Renal cortical epithelial cell (primary cell): ENCODE measurements around the gene SLC39A5. TPM values are rescaled to one million over a fixed set of nuclear protein-coding genes. Genes with fewer than 3 reads are reported as not detected.
"Not testable (repeated sequence)": the region's sequence is repeated elsewhere in the genome, so short reads cannot be mapped to it uniquely, and the experiment has no call there.

Source experiments
- DNase-seq: peaks from one replicate; pipeline ENCODE4 v3.0.0-alpha.2; 2011; ENCODE audit warnings: low read depth
- total RNA-seq: library from RNA; depleted of rRNA; stranded (reverse); fragments of >200 nt; gene quantifications from 2 replicates; pipeline ENCODE4 v1.2.3, GENCODE V29; 2014

The SLC39A5 gene, protein sequence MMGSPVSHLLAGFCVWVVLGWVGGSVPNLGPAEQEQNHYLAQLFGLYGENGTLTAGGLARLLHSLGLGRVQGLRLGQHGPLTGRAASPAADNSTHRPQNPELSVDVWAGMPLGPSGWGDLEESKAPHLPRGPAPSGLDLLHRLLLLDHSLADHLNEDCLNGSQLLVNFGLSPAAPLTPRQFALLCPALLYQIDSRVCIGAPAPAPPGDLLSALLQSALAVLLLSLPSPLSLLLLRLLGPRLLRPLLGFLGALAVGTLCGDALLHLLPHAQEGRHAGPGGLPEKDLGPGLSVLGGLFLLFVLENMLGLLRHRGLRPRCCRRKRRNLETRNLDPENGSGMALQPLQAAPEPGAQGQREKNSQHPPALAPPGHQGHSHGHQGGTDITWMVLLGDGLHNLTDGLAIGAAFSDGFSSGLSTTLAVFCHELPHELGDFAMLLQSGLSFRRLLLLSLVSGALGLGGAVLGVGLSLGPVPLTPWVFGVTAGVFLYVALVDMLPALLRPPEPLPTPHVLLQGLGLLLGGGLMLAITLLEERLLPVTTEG
- 0.20 TPM in 1 of 2 replicates, not detected in the other for total RNA-seq

DNA sequence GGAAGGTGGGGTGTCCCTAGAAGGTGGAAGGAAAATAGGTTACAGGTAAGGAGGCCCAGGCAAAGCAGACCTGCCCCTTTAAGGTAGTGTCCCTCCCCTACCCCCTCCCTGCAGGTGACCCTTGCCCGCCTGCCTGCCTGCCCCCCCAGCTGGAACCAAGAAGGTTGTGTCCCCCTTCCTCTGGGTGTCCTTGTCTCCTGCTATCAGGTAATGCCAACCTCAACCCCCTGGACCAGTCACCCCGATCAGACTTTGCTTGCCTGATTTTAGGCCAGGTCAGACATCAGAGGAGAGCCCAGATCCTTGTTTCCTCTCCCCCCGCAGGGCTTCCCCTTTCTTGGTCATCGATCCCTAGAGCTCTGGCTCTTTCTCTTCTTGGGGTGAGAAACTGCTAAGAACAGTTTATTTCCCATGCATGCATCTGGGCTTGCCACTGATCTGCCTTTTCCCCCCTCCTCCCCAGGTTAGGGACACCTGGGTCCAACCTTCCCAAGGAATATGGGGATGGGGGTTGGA lies at the start of gene SLC39A5:
Gene SLC39A5, plus strand, starts transcription at position 136 of the 516 bp plus-strand sequence. CDS start 1,224 bp downstream, outside the sequence.
- DNase-seq, result no peak

DNA sequence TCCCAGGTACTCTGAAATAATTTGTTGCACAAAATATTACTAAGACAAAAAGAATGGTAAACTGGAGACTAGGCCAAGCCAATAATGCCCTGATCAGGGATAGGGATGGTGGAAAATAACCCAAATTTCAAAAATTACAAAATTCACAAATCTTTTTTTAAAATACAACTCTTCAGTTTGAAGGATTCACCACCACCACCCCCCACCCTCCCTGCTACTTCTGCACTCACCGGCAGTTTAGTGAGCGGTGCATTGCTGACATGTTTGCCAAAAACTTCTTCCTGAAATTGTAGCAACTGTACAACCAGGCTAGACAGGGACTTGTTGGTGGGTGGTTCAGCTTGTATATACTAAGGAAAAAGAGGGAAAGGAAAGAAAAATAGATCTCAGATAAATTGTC lies 42.9 kb upstream of the SLC39A5 start:
- no peak for DNase-seq

- DNase-seq, result no peak
These were observed 41.6 kb upstream of the SLC39A5 start for GRCh38 chr12:56188131-56188777.

DNA sequence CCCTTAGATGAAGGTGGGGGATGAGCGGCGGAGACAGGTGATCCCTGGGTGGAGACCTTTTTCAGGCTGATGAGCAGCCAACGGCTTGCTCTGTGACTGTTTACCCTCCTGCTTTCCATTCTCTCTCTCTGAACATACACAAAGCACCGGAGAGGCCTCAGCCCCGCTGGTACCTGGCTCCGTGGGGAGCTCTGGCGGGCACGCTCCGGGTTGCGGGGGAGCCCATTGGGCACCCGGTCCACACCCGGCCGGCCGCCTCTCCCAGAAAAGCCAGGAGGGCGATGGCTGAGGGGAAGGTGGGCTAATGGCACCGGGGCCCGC lies 41.1 kb upstream of the SLC39A5 start:
- DNase-seq, result no peak

DNA sequence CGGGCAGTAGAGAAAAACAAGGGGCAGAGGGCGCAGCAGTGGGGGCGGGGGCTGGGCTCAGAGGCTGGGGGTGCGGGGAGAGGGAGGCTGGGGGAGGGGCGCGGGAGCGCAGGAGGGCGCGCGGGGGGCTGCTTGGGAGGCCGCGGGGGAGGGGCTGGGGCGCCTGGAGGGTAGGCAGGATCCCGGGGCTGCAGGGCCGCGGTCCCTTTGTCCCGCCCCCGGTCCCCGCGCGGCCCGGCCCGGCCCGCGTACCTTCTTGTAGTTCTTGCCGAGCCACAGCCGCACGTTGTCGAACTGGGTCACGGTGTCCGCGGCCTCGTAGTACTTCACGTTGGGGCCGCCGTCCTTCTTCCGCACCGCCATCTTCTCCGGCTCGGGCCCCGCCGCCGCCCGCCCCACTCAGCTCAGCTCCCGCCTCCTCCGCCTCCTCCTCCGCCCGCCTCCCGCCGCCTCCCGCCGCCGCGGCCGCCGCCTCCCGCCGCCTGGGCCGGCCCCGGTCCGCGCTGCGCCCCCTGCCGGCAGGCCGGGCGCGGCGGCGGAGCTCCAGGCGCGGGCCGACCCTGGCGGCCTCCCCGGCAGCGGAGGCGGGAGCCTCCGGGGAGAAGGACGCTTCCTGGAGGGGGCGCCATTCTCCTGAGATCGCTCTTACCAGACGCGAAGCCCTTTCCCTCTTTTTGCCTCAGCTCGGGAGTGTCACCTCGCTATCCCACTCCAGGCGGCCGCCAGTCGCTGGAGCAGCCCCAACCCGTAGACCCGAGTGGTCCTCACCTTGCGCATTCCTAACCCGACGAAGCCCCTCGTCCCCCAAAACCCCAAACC lies 40.5 kb upstream of the SLC39A5 start, which contains the start of gene SMARCC2:
Gene SMARCC2, minus strand, starts transcription at position 385 of the 819 bp plus-strand sequence. Its CDS starts 22 bp downstream, at position 363.
- DNase-seq, result peak; percentile 71

GRCh38 chr12:56189918-56190694 lies 39.7 kb upstream of the SLC39A5 start:
- DNase-seq, result peak; percentile 72

- peak; percentile 16 for DNase-seq
These were observed 39.1 kb upstream of the SLC39A5 start for GRCh38 chr12:56190695-56191155.

DNA sequence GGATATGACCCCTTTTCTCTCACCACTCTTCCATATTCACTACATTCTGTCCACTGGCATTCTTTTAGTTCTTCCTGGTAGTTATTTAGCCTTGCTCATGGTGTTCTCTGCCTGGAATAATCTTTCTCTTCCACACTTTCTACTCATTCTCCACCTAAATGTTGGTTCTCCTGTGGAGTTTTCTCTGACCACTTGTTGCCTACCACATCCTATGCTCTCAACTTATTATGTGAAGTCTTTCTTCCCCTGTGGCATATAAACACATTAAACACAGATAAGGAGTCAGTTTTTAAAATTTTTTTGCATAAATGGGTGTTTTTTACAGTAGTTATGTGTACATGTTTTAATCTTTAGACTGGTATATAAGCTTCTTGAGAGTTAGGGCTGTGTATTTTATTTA lies 37.3 kb upstream of the SLC39A5 start:
- DNase-seq, result no peak

DNA sequence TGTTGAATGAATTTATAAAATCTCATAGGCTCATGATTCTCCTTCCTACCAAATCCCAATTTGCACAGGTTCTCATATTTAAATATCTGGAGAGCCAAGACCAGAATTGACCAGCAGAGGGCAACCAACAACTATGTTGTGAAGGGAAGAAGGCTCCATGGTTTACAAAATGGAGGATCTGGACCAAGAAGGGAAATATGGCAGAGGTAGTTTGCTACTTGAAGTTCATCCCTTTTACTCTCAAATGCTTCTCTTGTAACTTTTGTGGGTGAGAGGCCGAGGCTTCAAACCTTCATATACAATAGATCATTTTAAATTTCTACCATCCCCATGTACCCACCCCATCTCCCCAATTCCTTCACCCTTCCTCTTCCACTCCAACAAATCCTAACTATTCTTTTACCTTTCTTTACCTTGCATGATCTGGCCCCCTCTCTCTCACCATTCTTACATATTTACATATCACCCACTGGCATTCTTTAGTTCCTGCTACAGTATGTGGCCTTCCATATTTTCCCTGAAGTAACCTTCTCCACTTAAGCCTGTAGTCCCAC lies 36.7 kb upstream of the SLC39A5 start:
- peak; percentile 85 for DNase-seq

GRCh38 chr12:56196818-56197550 lies 32.9 kb upstream of the SLC39A5 start:
- DNase-seq, result not testable (repeated sequence)

- DNase-seq, result no peak
These were observed 31.8 kb upstream of the SLC39A5 start for GRCh38 chr12:56197921-56198635.

DNA sequence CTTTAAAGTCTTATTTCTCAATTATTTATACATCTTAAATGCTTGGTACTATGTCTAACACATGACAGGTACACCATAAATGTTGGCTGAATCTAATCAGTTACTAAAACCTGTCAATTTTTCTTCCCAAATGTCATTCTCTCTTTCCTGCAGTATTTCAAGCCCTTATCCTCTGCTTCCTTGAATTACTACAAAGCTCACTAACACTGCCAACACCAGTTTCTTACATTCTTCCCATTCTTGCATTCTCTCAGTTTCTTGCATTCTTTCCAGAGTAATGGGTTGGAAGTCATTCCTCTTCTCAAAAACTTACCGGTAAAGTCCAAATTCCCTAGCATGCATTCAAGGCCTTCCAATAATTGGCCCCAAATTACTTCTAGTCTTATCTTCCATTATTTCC lies 31.0 kb upstream of the SLC39A5 start:
- DNase-seq, result no peak

- DNase-seq, result no peak
These were observed 27.5 kb upstream of the SLC39A5 start for GRCh38 chr12:56202366-56202765.

DNA sequence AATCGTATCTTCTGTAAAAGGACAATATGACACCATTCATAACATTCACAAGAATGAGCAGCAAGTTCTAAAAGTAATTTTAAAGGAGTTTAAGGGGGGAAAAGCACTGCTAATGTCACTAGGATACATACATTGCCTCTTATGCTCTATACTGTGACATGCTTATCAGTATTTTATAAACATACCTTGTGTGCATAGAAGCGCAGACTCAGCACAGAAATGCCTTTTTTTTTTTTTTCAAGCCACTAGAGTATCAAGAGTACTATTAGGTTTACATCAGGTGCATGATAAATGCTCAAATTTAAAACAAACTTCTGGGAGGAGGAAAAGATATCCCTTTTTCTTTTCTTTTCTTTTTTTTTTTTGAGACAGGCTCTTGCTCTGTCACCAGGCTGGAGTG lies 27.0 kb upstream of the SLC39A5 start:
- no peak for DNase-seq

DNA sequence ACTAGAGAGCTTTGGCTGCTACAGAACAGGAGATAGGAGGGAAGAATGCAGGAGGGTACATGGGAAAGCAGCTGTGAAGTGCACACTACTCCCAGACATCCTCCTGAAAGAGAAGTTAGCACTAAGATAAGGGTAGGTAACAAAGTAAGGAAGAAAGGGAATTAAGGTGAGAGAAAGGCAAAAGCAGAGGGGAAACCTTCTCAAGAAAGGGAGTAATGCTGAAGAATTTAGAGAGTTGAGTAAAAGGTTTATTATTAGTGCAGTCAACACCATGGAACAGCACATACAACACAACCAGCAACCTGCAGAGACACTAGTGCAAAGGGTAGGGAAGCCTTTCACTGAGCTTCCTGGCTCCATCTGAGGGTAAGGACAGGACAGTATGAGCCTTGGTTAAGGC lies 25.6 kb upstream of the SLC39A5 start:
- DNase-seq, result no peak

DNA sequence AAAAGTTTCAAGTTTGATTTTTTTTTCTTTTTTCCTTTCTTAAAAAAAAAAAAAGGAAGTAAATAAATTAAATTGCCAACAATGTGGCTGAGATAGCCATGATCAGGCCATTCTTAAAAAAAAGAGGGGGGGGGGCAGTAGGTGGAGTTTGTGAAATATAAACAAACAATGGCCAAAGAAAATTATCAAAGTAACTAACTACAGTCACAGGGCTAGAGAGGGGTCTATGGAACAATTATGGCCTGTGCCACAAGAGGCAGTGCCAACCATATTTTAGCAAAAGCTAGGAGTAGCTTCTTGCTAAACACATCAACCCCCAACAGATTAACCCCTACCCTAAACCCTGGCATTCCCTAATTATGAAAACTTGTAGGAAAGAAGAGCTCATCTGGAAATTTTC lies 24.4 kb upstream of the SLC39A5 start:
- no peak for DNase-seq

GRCh38 chr12:56206452-56207166 lies 23.2 kb upstream of the SLC39A5 start:
- DNase-seq, result peak; percentile 45

DNA sequence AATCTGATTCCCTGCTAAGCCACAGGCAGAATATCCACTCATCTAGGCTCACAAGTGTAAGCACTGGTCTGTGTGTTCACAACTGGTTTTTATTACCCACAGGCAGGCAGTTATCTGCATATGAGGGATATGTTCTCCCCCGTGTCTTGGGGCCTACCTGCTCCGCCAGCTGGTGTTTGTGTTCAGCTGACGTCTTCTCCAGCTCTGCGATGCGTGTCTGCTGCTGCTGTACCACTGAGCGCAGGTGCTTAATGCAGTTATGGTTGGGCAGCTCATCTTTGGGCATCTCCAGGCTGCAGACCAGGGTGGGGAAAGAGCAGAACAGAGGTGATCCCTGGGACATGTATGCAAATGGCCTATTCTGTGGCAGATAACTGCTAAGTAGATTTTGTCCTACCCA lies 21.8 kb upstream of the SLC39A5 start:
- DNase-seq, result no peak

DNA sequence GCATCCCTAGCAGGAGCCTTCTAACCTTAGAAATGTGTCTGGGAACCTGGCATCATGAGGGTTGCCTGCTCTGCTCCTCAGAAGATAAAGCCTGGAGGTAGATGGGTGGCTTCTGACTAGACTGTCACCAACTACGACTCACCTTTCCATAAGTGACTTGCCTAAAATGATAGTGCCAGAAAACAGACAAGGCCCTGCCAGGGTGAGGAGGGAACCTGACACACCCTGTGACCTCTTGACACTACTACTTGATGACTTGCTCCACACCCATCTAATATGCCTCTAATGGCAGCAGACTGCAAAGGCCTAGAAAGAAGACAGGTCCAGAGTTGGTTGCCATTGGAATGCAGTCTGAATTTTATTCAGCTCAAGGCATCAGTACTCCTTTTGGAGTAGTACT lies 17.5 kb upstream of the SLC39A5 start:
- no peak for DNase-seq
